Bronchial epithelial cell (primary cell): ENCODE data around the gene MPPE1. TPM values are rescaled to one million over a fixed set of nuclear protein-coding genes. Genes with fewer than 3 reads are reported as not detected.
A peak's percentile ranks its signal among the peaks of the same experiment; 100 is the strongest.
"Not testable (repeated sequence)": the region's sequence is repeated elsewhere in the genome, so short reads cannot be mapped to it uniquely, and the experiment has no call there.

Source experiments
- DNase-seq: peaks from one replicate; pipeline ENCODE4 v3.0.0-alpha.2; 2010; ENCODE audit warnings: low read depth
- FAIRE-seq: peaks from 2 replicates; lab custom pipeline; 2011; peaks lifted over from hg19 to GRCh38; lab: Jason Lieb, UNC
- H3K27me3 ChIP-seq: 2 replicates; pipeline ENCODE4 v1.5.1; 2011; ENCODE audit warnings: low read length; ENCODE audit not compliant: control insufficient read depth, insufficient read depth
- H3K36me3 ChIP-seq: 2 replicates; pipeline ENCODE4 v1.5.1; 2011; ENCODE audit warnings: low read length; ENCODE audit not compliant: control insufficient read depth, insufficient read depth
- H3K4me3 ChIP-seq: 2 replicates; pipeline ENCODE4 v1.5.1; 2011; ENCODE audit warnings: mild to moderate bottlenecking, low read depth, low read length, control low read depth
- total RNA-seq: library from RNA; depleted of rRNA; stranded (reverse); fragments of >200 nt; gene quantifications from 2 replicates; pipeline ENCODE4 v1.2.1, GENCODE V29; 2014
- TF ChIP-seq, protein P1 (sequence below): IDR thresholded peaks from 2 replicates; pipeline ENCODE4 v1.5.1; 2011; ENCODE audit warnings: mild to moderate bottlenecking, moderate library complexity, low read length, control low read depth, inconsistent platforms; ENCODE audit not compliant: insufficient read depth, severe bottlenecking

Gene MPPE1
- total RNA-seq, 1 donor from 2014 or later = 22.1 TPM

GRCh38 chr18:11951390-11951851 is 43.3 kb upstream of the MPPE1 start:
- FAIRE-seq = no peak
- no peak for DNase-seq
- Histone ChIP-seq H3K27me3 (no peaks in the 10 kb centered on the region), H3K36me3 (no peaks in the 10 kb centered on the region), H3K4me3 (no peak overlapping the region)
- TF ChIP-seq, protein P1, sequence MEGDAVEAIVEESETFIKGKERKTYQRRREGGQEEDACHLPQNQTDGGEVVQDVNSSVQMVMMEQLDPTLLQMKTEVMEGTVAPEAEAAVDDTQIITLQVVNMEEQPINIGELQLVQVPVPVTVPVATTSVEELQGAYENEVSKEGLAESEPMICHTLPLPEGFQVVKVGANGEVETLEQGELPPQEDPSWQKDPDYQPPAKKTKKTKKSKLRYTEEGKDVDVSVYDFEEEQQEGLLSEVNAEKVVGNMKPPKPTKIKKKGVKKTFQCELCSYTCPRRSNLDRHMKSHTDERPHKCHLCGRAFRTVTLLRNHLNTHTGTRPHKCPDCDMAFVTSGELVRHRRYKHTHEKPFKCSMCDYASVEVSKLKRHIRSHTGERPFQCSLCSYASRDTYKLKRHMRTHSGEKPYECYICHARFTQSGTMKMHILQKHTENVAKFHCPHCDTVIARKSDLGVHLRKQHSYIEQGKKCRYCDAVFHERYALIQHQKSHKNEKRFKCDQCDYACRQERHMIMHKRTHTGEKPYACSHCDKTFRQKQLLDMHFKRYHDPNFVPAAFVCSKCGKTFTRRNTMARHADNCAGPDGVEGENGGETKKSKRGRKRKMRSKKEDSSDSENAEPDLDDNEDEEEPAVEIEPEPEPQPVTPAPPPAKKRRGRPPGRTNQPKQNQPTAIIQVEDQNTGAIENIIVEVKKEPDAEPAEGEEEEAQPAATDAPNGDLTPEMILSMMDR = no peak

GRCh38 chr18:11950824-11951223 is 42.7 kb upstream of the MPPE1 start:
- FAIRE-seq (no peak), DNase-seq (no peak)
- H3K4me3 ChIP-seq = no peak overlapping the region
- TF ChIP-seq, protein P1 = no peak
- H3K27me3 ChIP-seq = no peaks in the 10 kb centered on the region
- H3K36me3 ChIP-seq = no peaks in the 10 kb centered on the region

- H3K36me3 ChIP-seq = no peaks in the 10 kb centered on the region
- DNase-seq = no peak
- TF ChIP-seq, protein P1 = no peak
- no peak for FAIRE-seq
- no peaks in the 10 kb centered on the region for H3K27me3 ChIP-seq
- H3K4me3 ChIP-seq = no peak overlapping the region
These were observed 40.9 kb upstream of the MPPE1 start for GRCh38 chr18:11948852-11949523.

DNA sequence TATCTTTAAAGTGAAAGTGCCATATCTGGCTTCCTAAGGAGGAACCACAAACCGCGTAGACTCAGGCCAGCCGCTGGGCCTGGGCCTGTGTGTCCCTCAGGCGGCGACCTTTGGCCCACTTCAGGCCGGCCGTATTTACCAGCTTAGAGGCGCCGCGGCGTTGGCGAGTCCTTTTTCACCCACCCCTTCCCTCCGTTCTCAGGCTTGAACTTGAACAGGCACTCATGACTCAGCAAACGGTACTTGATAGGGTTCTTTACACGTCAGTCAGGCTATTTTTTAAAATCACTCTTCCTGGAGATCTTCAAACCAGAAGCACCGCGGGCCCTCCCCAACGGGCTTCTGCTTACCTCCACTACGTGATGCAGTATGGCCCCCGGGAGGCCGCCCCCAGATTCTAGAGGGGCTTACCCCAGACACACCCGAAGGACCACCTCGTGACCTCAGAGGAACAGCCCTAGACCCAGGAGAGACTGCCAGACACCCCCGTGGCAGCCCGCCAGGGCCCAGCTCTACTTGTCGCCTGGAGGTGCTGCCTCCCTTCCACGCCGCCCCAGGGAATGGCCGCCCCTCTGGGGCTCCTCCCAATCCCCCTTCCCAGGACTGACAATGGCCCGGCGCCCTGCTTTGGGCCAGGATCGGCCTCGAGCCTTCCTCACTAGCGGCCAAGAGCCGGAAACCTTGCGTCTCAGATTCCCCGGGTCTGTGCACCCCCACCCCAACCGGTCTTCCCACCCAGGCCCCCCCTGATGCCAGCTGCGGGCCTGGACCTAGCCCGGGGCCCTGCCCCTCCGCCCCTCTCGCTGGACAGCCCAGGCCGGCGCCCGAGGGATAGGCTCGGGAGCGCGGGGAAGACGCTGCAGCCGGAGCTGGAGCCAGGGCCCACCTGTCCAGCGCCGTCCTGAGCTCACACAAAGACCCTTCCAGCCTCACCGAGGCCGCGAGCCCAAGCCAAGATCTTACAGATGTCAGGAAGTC is 39.4 kb upstream of the MPPE1 start:
- Histone ChIP-seq H3K4me3 (peak overlapping the region; percentile 48), H3K27me3 (no peaks in the 10 kb centered on the region), H3K36me3 (no peaks in the 10 kb centered on the region)
- TF ChIP-seq, protein P1 = no peak
- FAIRE-seq = no peak
- peak; percentile 97 for DNase-seq

GRCh38 chr18:11946756-11947155 is 38.6 kb upstream of the MPPE1 start:
- Histone ChIP-seq H3K36me3 (no peaks in the 10 kb centered on the region), H3K4me3 (no peak overlapping the region), H3K27me3 (no peaks in the 10 kb centered on the region)
- peak; percentile 37 for DNase-seq
- FAIRE-seq = no peak
- TF ChIP-seq, protein P1 = no peak

GRCh38 chr18:11945834-11946659 is 37.9 kb upstream of the MPPE1 start:
- DNase-seq = peak; percentile 70
- not testable (repeated sequence) for H3K36me3 ChIP-seq, H3K27me3 ChIP-seq, FAIRE-seq, H3K4me3 ChIP-seq
